Esophagus mucosa (tissue), 1 donor: ENCODE results near the gene SQSTM1. TPM values are rescaled to one million over a fixed set of nuclear protein-coding genes. Genes with fewer than 3 reads are reported as not detected.

Experiments
- ATAC-seq: fragments of 200-7000 bp; cut with Tn5 transposase; one replicate; pipeline ENCODE4 v1.9.1; 2020
- total RNA-seq: library from RNA; stranded (reverse); gene quantifications from one replicate; pipeline ENCODE4 v1.2.4, GENCODE V29; 2023
- donor health status: DM: yes; HTN: yes; CAD: no.

SQSTM1 gene
- total RNA-seq, 1 donor from 2014 or later = 126 TPM

GRCh38 chr5:179795049-179795862 lies 25.4 kb upstream of the SQSTM1 start:
- peak; percentile 32 for ATAC-seq

GRCh38 chr5:179795863-179796833 lies 24.6 kb upstream of the SQSTM1 start:
- ATAC-seq = peak; percentile 73

GRCh38 chr5:179796877-179797608 lies 23.7 kb upstream of the SQSTM1 start:
- ATAC-seq = no peak

- ATAC-seq = no peak
Observed at GRCh38 chr5:179797741-179798140, 23.0 kb upstream of the SQSTM1 start.

GRCh38 chr5:179798144-179798770 lies 22.4 kb upstream of the SQSTM1 start:
- ATAC-seq = no peak

- ATAC-seq = no peak
Observed at GRCh38 chr5:179798771-179799643, 21.7 kb upstream of the SQSTM1 start.

GRCh38 chr5:179799644-179799973 lies 21.1 kb upstream of the SQSTM1 start:
- no peak for ATAC-seq

GRCh38 chr5:179800071-179800695 lies 20.5 kb upstream of the SQSTM1 start:
- ATAC-seq = no peak

- no peak for ATAC-seq
Observed at GRCh38 chr5:179800696-179801201, 20.0 kb upstream of the SQSTM1 start.

GRCh38 chr5:179801304-179802206 lies 19.1 kb upstream of the SQSTM1 start:
- peak; percentile 35 for ATAC-seq

- ATAC-seq = peak; percentile 11
Observed at GRCh38 chr5:179802207-179802883, 18.4 kb upstream of the SQSTM1 start.

GRCh38 chr5:179802950-179803562 lies 17.6 kb upstream of the SQSTM1 start:
- no peak for ATAC-seq

GRCh38 chr5:179803651-179804554 lies 16.8 kb upstream of the SQSTM1 start:
- no peak for ATAC-seq

- no peak for ATAC-seq
Observed at GRCh38 chr5:179804555-179804947, 16.2 kb upstream of the SQSTM1 start.

- ATAC-seq = peak; percentile 2
Observed at GRCh38 chr5:179805070-179805528, 15.6 kb upstream of the SQSTM1 start.

- peak; percentile 37 for ATAC-seq
Observed at GRCh38 chr5:179805529-179806249, 15.0 kb upstream of the SQSTM1 start.
